ENCODE measurements around the gene ZFP92. TPM values are rescaled to one million over a fixed set of nuclear protein-coding genes. Genes with fewer than 3 reads are reported as not detected.

ZFP92 gene
- polyA plus RNA-seq, 1 donor (not counting 4 experiments of a cell fraction or from before 2014, with no cell fraction given) = 0.64 TPM

- Histone ChIP-seq H2AFZ (ENCODE audit: control insufficient read depth, low read length) (no peak overlapping the region), H3K27me3 (ENCODE audit: control insufficient read depth, extremely low read depth, insufficient read depth, low read length) (no peaks in the 10 kb centered on the region), H3K9me1 (ENCODE audit: control insufficient read depth, extremely low read depth, insufficient read depth, low read length) (no peaks in the 10 kb centered on the region), H3K36me3 (ENCODE audit: control insufficient read depth in 2 of 2, extremely low read depth in 1 of 2, insufficient read depth in 2 of 2, low read length in 2 of 2) (no peaks in the 10 kb centered on the region), H3K79me2 (ENCODE audit: control insufficient read depth, insufficient read depth, low read length) (no peaks in the 10 kb centered on the region), H3K27ac (ENCODE audit: control insufficient read depth, insufficient read depth, low read length) (no peak overlapping the region), H3K9ac (ENCODE audit: control insufficient read depth, extremely low read depth, insufficient read depth, low read length) (no peak overlapping the region), H3K4me3 (ENCODE audit: control insufficient read depth in 2 of 3, extremely low read depth in 1 of 3, insufficient read depth in 2 of 3, low read depth in 1 of 3, low read length in 3 of 3) (no peak overlapping the region), H3K9me3 (ENCODE audit: control insufficient read depth, low read depth, low read length) (no peaks in the 10 kb centered on the region), H3K4me1 (ENCODE audit: control insufficient read depth, extremely low read depth, insufficient read depth, low read length) (peaks cover 5% of the 10 kb centered on the region), H4K20me1 (ENCODE audit: control insufficient read depth, extremely low read depth, insufficient read depth, low read length) (no peaks in the 10 kb centered on the region), H3K4me2 (ENCODE audit: control insufficient read depth, extremely low read depth, insufficient read depth, low read depth, low read length) (no peak overlapping the region)
- TF ChIP-seq, protein P1, sequence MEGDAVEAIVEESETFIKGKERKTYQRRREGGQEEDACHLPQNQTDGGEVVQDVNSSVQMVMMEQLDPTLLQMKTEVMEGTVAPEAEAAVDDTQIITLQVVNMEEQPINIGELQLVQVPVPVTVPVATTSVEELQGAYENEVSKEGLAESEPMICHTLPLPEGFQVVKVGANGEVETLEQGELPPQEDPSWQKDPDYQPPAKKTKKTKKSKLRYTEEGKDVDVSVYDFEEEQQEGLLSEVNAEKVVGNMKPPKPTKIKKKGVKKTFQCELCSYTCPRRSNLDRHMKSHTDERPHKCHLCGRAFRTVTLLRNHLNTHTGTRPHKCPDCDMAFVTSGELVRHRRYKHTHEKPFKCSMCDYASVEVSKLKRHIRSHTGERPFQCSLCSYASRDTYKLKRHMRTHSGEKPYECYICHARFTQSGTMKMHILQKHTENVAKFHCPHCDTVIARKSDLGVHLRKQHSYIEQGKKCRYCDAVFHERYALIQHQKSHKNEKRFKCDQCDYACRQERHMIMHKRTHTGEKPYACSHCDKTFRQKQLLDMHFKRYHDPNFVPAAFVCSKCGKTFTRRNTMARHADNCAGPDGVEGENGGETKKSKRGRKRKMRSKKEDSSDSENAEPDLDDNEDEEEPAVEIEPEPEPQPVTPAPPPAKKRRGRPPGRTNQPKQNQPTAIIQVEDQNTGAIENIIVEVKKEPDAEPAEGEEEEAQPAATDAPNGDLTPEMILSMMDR (optimal IDR thresholded peaks at IDR 0.05 in 1 of 3, IDR thresholded peaks at IDR 0.05 in 1 of 3, conservative IDR thresholded peaks at IDR 0.05 in 1 of 3; ENCODE audit: extremely low read depth in 1 of 3, insufficient read depth in 2 of 3, low read length in 3 of 3) = no peak
- TF ChIP-seq EZH2 (IDR thresholded peaks at IDR 0.05; ENCODE audit: low read length) = no peak
- FAIRE-seq (no peak), DNase-seq (ENCODE audit: low read depth, low spot score) (no peak)
- dilution Hi-C loops (cut with MboI; ENCODE audit: extremely low pct_ligation_motif_present, low sequenced_read_pairs) = no loop called here
Measured at GRCh38 chrX:153409414-153410101, 1.7 kb upstream of the ZFP92 start.

DNA sequence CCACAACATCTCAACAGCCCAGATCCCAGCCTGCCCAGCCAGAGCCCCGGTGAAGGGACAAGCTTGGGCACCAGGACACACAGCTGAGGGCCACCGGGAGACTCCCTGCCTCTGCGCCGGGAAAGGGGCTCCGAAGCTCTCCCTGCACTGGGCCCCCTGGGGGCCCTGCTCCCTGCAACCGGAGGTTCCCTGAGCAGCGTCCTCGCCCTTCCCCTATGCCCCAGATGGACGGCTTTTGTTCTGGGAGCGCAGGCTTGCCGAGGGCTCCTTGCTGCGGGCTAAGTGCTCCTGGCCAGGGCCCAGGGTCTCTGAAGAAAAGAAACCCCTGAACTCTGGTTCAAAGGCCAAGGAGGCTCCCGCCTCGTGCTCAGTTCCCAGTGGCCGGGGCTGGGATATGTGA lies 899 bp upstream of the ZFP92 start:
- H4K20me1 ChIP-seq (ENCODE audit: control insufficient read depth, extremely low read depth, insufficient read depth, low read length) = no peaks in the 10 kb centered on the region
- no peak for FAIRE-seq

GRCh38 chrX:153410888-153411254 lies 401 bp upstream of the ZFP92 start:
- TF ChIP-seq EZH2 (IDR thresholded peaks at IDR 0.05; ENCODE audit: low read length) = no peak
- TF ChIP-seq, protein P1 (optimal IDR thresholded peaks at IDR 0.05 in 1 of 3, IDR thresholded peaks at IDR 0.05 in 1 of 3, conservative IDR thresholded peaks at IDR 0.05 in 1 of 3; ENCODE audit: extremely low read depth in 1 of 3, insufficient read depth in 2 of 3, low read length in 3 of 3) = no peak
- H3K27me3 ChIP-seq (ENCODE audit: control insufficient read depth, extremely low read depth, insufficient read depth, low read length) = no peaks in the 10 kb centered on the region
- no peaks in the 10 kb centered on the region for H3K9me3 ChIP-seq (ENCODE audit: control insufficient read depth, low read depth, low read length)
- H3K4me1 ChIP-seq (ENCODE audit: control insufficient read depth, extremely low read depth, insufficient read depth, low read length) = peaks cover 5% of the 10 kb centered on the region
- no peak overlapping the region for H3K9ac ChIP-seq (ENCODE audit: control insufficient read depth, extremely low read depth, insufficient read depth, low read length)
- no peaks in the 10 kb centered on the region for H3K9me1 ChIP-seq (ENCODE audit: control insufficient read depth, extremely low read depth, insufficient read depth, low read length)
- H3K27ac ChIP-seq (ENCODE audit: control insufficient read depth, insufficient read depth, low read length) = no peak overlapping the region
- H4K20me1 ChIP-seq (ENCODE audit: control insufficient read depth, extremely low read depth, insufficient read depth, low read length) = no peaks in the 10 kb centered on the region
- H3K36me3 ChIP-seq (ENCODE audit: control insufficient read depth in 2 of 2, extremely low read depth in 1 of 2, insufficient read depth in 2 of 2, low read length in 2 of 2) = no peaks in the 10 kb centered on the region
- H2AFZ ChIP-seq (ENCODE audit: control insufficient read depth, low read length) = no peak overlapping the region
- dilution Hi-C loops (cut with MboI; ENCODE audit: extremely low pct_ligation_motif_present, low sequenced_read_pairs) = no loop called here
- FAIRE-seq (no peak), DNase-seq (ENCODE audit: low read depth, low spot score) (no peak)
- H3K4me2 ChIP-seq (ENCODE audit: control insufficient read depth, extremely low read depth, insufficient read depth, low read depth, low read length) = no peak overlapping the region
- H3K4me3 ChIP-seq (ENCODE audit: control insufficient read depth in 2 of 3, extremely low read depth in 1 of 3, insufficient read depth in 2 of 3, low read depth in 1 of 3, low read length in 3 of 3) = peak overlapping the region in 1 of 3 experiments; percentile 49
- H3K79me2 ChIP-seq (ENCODE audit: control insufficient read depth, insufficient read depth, low read length) = no peaks in the 10 kb centered on the region

More for the DNA sequence above, 899 bp upstream of the ZFP92 start:
- TF ChIP-seq EZH2 (IDR thresholded peaks at IDR 0.05; ENCODE audit: low read length) = no peak
- Histone ChIP-seq H3K36me3 (ENCODE audit: control insufficient read depth in 2 of 2, extremely low read depth in 1 of 2, insufficient read depth in 2 of 2, low read length in 2 of 2) (no peaks in the 10 kb centered on the region), H3K4me1 (ENCODE audit: control insufficient read depth, extremely low read depth, insufficient read depth, low read length) (peaks cover 5% of the 10 kb centered on the region), H3K27ac (ENCODE audit: control insufficient read depth, insufficient read depth, low read length) (no peak overlapping the region), H3K9me1 (ENCODE audit: control insufficient read depth, extremely low read depth, insufficient read depth, low read length) (no peaks in the 10 kb centered on the region), H3K9me3 (ENCODE audit: control insufficient read depth, low read depth, low read length) (no peaks in the 10 kb centered on the region), H3K4me2 (ENCODE audit: control insufficient read depth, extremely low read depth, insufficient read depth, low read depth, low read length) (no peak overlapping the region), H2AFZ (ENCODE audit: control insufficient read depth, low read length) (no peak overlapping the region), H3K79me2 (ENCODE audit: control insufficient read depth, insufficient read depth, low read length) (no peaks in the 10 kb centered on the region), H3K4me3 (ENCODE audit: control insufficient read depth in 2 of 3, extremely low read depth in 1 of 3, insufficient read depth in 2 of 3, low read depth in 1 of 3, low read length in 3 of 3) (no peak overlapping the region), H3K9ac (ENCODE audit: control insufficient read depth, extremely low read depth, insufficient read depth, low read length) (no peak overlapping the region), H3K27me3 (ENCODE audit: control insufficient read depth, extremely low read depth, insufficient read depth, low read length) (no peaks in the 10 kb centered on the region)
- no peak for DNase-seq (ENCODE audit: low read depth, low spot score)
- dilution Hi-C loops (cut with MboI; ENCODE audit: extremely low pct_ligation_motif_present, low sequenced_read_pairs) = no loop called here

All from keratinocyte (primary cell).